K562 (cell line): ENCODE measurements around the gene APOC1. TPM values are rescaled to one million over a fixed set of nuclear protein-coding genes. Genes with fewer than 3 reads are reported as not detected.
A peak's percentile ranks its signal among the peaks of the same experiment; 100 is the strongest.

ENCODE experiments used
- ARID1B ChIP-seq: fragments of 450-650 bp; IDR thresholded peaks from 2 replicates; pipeline ENCODE4 v1.6.1; 2016; ENCODE audit warnings: antibody characterized with exemption, mild to moderate bottlenecking, inconsistent platforms
- ASH1L ChIP-seq: fragments of 450-650 bp; IDR thresholded peaks from 2 replicates; pipeline ENCODE4 v1.6.1; 2018; ENCODE audit warnings: borderline replicate concordance, mild to moderate bottlenecking, low read depth; ENCODE audit not compliant: partially characterized antibody
- BMI1 ChIP-seq: fragments of 150-350 bp; IDR thresholded peaks from 2 replicates; pipeline ENCODE4 v1.6.1; 2014; ENCODE audit warnings: low read length
- HDAC2 ChIP-seq: fragments of 450-650 bp; IDR thresholded peaks from 2 replicates; pipeline ENCODE4 v1.6.1; 2016; ENCODE audit warnings: mild to moderate bottlenecking
- HNRNPLL ChIP-seq: fragments of 200-400 bp; formaldehyde crosslinking; IDR thresholded peaks from 2 replicates; pipeline ENCODE4 v1.6.1; 2017; ENCODE audit warnings: low read length, low read depth, mild to moderate bottlenecking; ENCODE audit not compliant: poor library complexity, severe bottlenecking
- IRF2 ChIP-seq: sonication (generic); formaldehyde crosslinking; IDR thresholded peaks from 2 replicates; pipeline ENCODE4 v1.8.1; 2022; ENCODE audit warnings: mild to moderate bottlenecking, missing genetic modification reagents
- KLF10 ChIP-seq: fragments of 250-450 bp; sonication (Bioruptor Pico); IDR thresholded peaks from 2 replicates; pipeline ENCODE4 v1.6.1; 2021; ENCODE audit warnings: matching md5 sums
- PRPF4 ChIP-seq: fragments of 200-400 bp; formaldehyde crosslinking; IDR thresholded peaks from one replicate; pipeline ENCODE4 v1.6.1; 2017; ENCODE audit warnings: low read length, low read depth, mild to moderate bottlenecking; ENCODE audit not compliant: insufficient read depth, poor library complexity, severe bottlenecking
- RCOR1 ChIP-seq, 2 experiments: IDR thresholded peaks; 2 replicates each; pipeline ENCODE4 v1.6.1; 2012; ENCODE audit warnings: low read depth in 2 of 2, low read length in 2 of 2, borderline replicate concordance in 1 of 2, improper control_type of control experiment in 1 of 2
- SPI1 ChIP-seq: IDR thresholded peaks from 2 replicates; pipeline ENCODE4 v1.6.1; 2011; ENCODE audit warnings: low read depth, low read length, control low read depth, borderline replicate concordance
- YY1 ChIP-seq, 3 experiments: IDR thresholded peaks; 2 replicates each; pipeline ENCODE4 v1.6.1; 2011; ENCODE audit warnings: low read length in 2 of 3, mild to moderate bottlenecking in 2 of 3, moderate library complexity in 2 of 3, borderline replicate concordance in 1 of 3, control low read depth in 1 of 3, low read depth in 1 of 3; ENCODE audit not compliant: insufficient read depth in 3 of 3, insufficient replicate concordance in 2 of 3, control insufficient read depth in 1 of 3, insufficient read length in 1 of 3; ENCODE audit errors: extremely low read depth in 1 of 3
- ZNF778 ChIP-seq: fragments of 450-650 bp; formaldehyde crosslinking; IDR thresholded peaks from 2 replicates; pipeline ENCODE4 v1.4.0; 2020; ENCODE audit warnings: mild to moderate bottlenecking, moderate library complexity
- polyA plus RNA-seq, 8 experiments: library from polyadenylated mRNA; depleted of rRNA in 4 of 8; stranded (reverse) in 5 of 8; unstranded in 3 of 8; fragments of >200 nt; fragmentation: Nextera tagmentation in 2 of 8; fragmentation: Illumina TruSeq in 1 of 8; extraction: Ambion mirVana in 2 of 8; extraction: Trizol in 1 of 8; gene quantifications; 2 replicates each; pipeline versions ENCODE4 v1.2.1 to v1.2.3, GENCODE V29; 2011 to 2014; ENCODE audit warnings: inconsistent platforms in 1 of 8, missing spikeins in 1 of 8
- total RNA-seq, 7 experiments: library from RNA; depleted of rRNA in 6 of 7; stranded (reverse); fragments of >200 nt in 6 of 7; fragmentation: Illumina TruSeq in 2 of 7; extraction: Trizol in 2 of 7; gene quantifications; 2 replicates each; pipeline versions ENCODE4 v1.2.1 to v1.2.3, GENCODE V29; 2011 to 2021; ENCODE audit warnings: low replicate concordance in 1 of 7
- TF ChIP-seq, protein P1 (sequence below): fragments of 450-650 bp; conservative IDR thresholded peaks from 2 replicates; pipeline ENCODE4 v1.6.1; 2016; ENCODE audit warnings: missing genetic modification characterization, low read depth, mild to moderate bottlenecking, control low read depth, missing compliant biosample characterization
- TF ChIP-seq, protein P2 (sequence below): fragments of 450-650 bp; formaldehyde crosslinking; IDR thresholded peaks from 2 replicates; pipeline ENCODE4 v1.4.0; 2020; ENCODE audit warnings: mild to moderate bottlenecking, moderate library complexity
- TF ChIP-seq, protein P3 (sequence below), 3 experiments: fragments of 200-800 bp in 1 of 3; fragments of 250-450 bp in 1 of 3; fragments of 450-650 bp in 1 of 3; sonication (Bioruptor Pico) in 1 of 3; sonication (Bioruptor generic) in 1 of 3; formaldehyde crosslinking in 1 of 3; IDR thresholded peaks; 2 replicates each; pipeline versions ENCODE4 v1.6.1 to v1.8.0; 2016 to 2022; ENCODE audit warnings: mild to moderate bottlenecking in 2 of 3, missing genetic modification characterization in 2 of 3, missing compliant biosample characterization in 1 of 3, moderate library complexity in 1 of 3

APOC1 gene
- total and polyA plus RNA-seq, 9 of the 15 experiments (the other 6 are each of a cell fraction or from before 2014, with no cell fraction given) = 115 to 408 (median 220) TPM

DNA sequence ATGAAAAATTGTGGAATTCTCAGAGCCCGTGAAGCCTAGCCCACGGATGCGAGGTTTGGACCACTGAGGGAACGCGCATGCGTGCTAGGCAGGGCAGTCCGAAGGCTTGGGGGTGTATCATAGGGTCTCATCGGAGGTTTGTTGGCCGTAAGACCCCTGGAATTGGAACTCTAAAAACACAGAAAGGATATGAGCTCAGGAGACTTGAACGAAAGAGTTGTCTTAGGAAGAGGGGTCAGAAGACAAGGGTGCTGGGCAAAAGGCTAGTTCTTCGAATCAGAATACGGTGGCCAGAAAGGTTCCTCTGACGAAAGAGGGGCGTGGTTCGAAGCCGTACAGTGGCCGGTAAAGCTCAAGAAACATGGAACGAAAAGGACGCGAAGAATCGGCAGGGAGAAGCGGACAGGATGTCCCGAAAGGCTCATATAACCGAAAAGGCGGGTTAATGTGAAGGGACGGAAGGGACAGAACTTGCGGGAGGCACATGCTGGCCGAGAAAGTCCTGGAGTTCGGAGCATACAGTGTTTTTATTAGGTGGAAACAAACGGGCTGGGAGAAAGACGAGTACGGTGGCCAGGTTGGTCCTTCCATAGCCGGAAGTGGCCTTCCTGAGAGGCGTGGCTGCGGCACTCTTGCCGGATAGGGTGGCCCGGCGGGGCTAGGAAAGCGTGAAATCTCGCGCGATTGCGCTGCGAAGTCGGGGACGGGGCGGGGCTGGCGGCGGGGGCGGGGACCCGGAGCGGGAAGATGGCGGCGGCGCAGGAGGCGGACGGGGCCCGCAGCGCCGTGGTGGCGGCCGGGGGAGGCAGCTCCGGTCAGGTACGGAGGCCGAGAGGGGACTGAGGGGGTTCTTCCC is 40.5 kb downstream of the APOC1 start, which contains the start of gene CLPTM1 (continued):
- TF ChIP-seq ASH1L (peak; percentile 70), IRF2 (CRISPR knock-in tag) (no peak), YY1 (IDR thresholded peaks at IDR 0.05; ENCODE audit: borderline replicate concordance in 1 of 3, control insufficient read depth in 1 of 3, extremely low read depth in 1 of 3, insufficient read depth in 3 of 3, insufficient read length in 1 of 3, insufficient replicate concordance in 2 of 3, low read depth in 1 of 3, low read length in 2 of 3) (peak; percentile 57 to 94 (median 91)), BMI1 (no peak), KLF10 (no peak), RCOR1 (IDR thresholded peaks at IDR 0.05; ENCODE audit: borderline replicate concordance in 1 of 2, low read depth in 2 of 2, low read length in 2 of 2) (peak in 1 of 2 experiments; percentile 25; a peak in 1 of 4 replicates), HNRNPLL (no peak), ZNF778 (CRISPR knock-in tag) (no peak), SPI1 (0 out of 2 replicates have a peak, but pooled peaks have one; percentile 30), PRPF4 (no peak), ARID1B (peak; percentile 33; the same call in 1 of the 2 replicates), HDAC2 (peak; percentile 97)
- TF ChIP-seq, protein P1, sequence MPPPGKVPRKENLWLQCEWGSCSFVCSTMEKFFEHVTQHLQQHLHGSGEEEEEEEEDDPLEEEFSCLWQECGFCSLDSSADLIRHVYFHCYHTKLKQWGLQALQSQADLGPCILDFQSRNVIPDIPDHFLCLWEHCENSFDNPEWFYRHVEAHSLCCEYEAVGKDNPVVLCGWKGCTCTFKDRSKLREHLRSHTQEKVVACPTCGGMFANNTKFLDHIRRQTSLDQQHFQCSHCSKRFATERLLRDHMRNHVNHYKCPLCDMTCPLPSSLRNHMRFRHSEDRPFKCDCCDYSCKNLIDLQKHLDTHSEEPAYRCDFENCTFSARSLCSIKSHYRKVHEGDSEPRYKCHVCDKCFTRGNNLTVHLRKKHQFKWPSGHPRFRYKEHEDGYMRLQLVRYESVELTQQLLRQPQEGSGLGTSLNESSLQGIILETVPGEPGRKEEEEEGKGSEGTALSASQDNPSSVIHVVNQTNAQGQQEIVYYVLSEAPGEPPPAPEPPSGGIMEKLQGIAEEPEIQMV = no peak
- TF ChIP-seq, protein P2, sequence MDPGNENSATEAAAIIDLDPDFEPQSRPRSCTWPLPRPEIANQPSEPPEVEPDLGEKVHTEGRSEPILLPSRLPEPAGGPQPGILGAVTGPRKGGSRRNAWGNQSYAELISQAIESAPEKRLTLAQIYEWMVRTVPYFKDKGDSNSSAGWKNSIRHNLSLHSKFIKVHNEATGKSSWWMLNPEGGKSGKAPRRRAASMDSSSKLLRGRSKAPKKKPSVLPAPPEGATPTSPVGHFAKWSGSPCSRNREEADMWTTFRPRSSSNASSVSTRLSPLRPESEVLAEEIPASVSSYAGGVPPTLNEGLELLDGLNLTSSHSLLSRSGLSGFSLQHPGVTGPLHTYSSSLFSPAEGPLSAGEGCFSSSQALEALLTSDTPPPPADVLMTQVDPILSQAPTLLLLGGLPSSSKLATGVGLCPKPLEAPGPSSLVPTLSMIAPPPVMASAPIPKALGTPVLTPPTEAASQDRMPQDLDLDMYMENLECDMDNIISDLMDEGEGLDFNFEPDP (CRISPR knock-in tag) = no peak
- TF ChIP-seq, protein P3, sequence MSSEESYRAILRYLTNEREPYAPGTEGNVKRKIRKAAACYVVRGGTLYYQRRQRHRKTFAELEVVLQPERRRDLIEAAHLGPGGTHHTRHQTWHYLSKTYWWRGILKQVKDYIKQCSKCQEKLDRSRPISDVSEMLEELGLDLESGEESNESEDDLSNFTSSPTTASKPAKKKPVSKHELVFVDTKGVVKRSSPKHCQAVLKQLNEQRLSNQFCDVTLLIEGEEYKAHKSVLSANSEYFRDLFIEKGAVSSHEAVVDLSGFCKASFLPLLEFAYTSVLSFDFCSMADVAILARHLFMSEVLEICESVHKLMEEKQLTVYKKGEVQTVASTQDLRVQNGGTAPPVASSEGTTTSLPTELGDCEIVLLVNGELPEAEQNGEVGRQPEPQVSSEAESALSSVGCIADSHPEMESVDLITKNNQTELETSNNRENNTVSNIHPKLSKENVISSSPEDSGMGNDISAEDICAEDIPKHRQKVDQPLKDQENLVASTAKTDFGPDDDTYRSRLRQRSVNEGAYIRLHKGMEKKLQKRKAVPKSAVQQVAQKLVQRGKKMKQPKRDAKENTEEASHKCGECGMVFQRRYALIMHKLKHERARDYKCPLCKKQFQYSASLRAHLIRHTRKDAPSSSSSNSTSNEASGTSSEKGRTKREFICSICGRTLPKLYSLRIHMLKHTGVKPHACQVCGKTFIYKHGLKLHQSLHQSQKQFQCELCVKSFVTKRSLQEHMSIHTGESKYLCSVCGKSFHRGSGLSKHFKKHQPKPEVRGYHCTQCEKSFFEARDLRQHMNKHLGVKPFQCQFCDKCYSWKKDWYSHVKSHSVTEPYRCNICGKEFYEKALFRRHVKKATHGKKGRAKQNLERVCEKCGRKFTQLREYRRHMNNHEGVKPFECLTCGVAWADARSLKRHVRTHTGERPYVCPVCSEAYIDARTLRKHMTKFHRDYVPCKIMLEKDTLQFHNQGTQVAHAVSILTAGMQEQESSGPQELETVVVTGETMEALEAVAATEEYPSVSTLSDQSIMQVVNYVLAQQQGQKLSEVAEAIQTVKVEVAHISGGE (CRISPR knock-in tag; IDR thresholded peaks at IDR 0.05) = peak in 1 of 3 experiments; percentile 63; a peak in 2 of 6 replicates
